Panc1 (cell line): ENCODE results near the gene C19orf44. TPM values are rescaled to one million over a fixed set of nuclear protein-coding genes. Genes with fewer than 3 reads are reported as not detected.

Source experiments
- total RNA-seq: library from RNA; stranded (reverse); gene quantifications from one replicate; pipeline ENCODE4 v1.2.1, GENCODE V29; 2021; ENCODE audit not compliant: unreplicated experiment

Gene C19orf44
- total RNA-seq, 1 experiment from 2014 or later, result 4.4 TPM

Other genes with a start within 250 kb of the C19orf44 start
- 3.5 TPM for gene KLF2, start 171.6 kb upstream of the C19orf44 start, total RNA-seq
- 34.2 TPM for gene EPS15L1, start 24.4 kb upstream of the C19orf44 start, total RNA-seq
- not detected for gene CALR3, start 227 bp upstream of the C19orf44 start, total RNA-seq
- gene CHERP, start 46.0 kb downstream of the C19orf44 start, total RNA-seq, result 48.3 TPM
- gene SLC35E1, start 76.0 kb downstream of the C19orf44 start, total RNA-seq, result 43.5 TPM
- 8.8 TPM for gene MED26, start 131.8 kb downstream of the C19orf44 start, total RNA-seq
- 70.7 TPM for gene SMIM7, start 163.8 kb downstream of the C19orf44 start, total RNA-seq
- 8.4 TPM for gene TMEM38A, start 164.7 kb downstream of the C19orf44 start, total RNA-seq
- gene NWD1, start 223.5 kb downstream of the C19orf44 start, total RNA-seq, result 1.4 TPM